Measurements from ENCODE around the gene SNAPC2.

SNAPC2 gene

GRCh38 chr19:7919610-7920518 is at the start of gene SNAPC2:
Gene SNAPC2, plus strand, starts transcription at chr19:7920338. Its CDS starts 29 bp downstream, at chr19:7920367.
- Histone ChIP-seq H3K27me3 (ENCODE audit: control insufficient read depth, insufficient read depth, low read length) (peaks cover 28% of the 10 kb centered on the region), H3K4me3 (ENCODE audit: low read length) (peak within 1 kb of the TSS; percentile 78), H3K9ac (ENCODE audit: low read length) (no peak within 1 kb of the TSS), H3K27ac (ENCODE audit: low read depth, low read length) (peak within 1 kb of the TSS; percentile 88), H3K36me3 (ENCODE audit: control insufficient read depth, insufficient read depth, low read length) (peaks cover 8% of the 10 kb centered on the region), H3K4me1 (ENCODE audit: control insufficient read depth, insufficient read depth, low read length) (peaks cover 30% of the 10 kb centered on the region)

GRCh38 chr19:7870571-7871436 is 49.3 kb upstream of the SNAPC2 start:
- peaks cover 25% of the 10 kb centered on the region for H3K27me3 ChIP-seq (ENCODE audit: control insufficient read depth, insufficient read depth, low read length)

GRCh38 chr19:7871437-7872305 is 48.5 kb upstream of the SNAPC2 start:
- Histone ChIP-seq H3K4me1 (ENCODE audit: control insufficient read depth, insufficient read depth, low read length) (peaks cover 5% of the 10 kb centered on the region), H3K4me3 (ENCODE audit: low read length) (peak overlapping the region; percentile 57), H3K27ac (ENCODE audit: low read depth, low read length) (no peak overlapping the region), H3K9ac (ENCODE audit: low read length) (no peak overlapping the region), H3K36me3 (ENCODE audit: control insufficient read depth, insufficient read depth, low read length) (no peaks in the 10 kb centered on the region), H3K27me3 (ENCODE audit: control insufficient read depth, insufficient read depth, low read length) (peaks cover 24% of the 10 kb centered on the region)

More at GRCh38 chr19:7870571-7871436, 49.3 kb upstream of the SNAPC2 start:
- Histone ChIP-seq H3K36me3 (ENCODE audit: control insufficient read depth, insufficient read depth, low read length) (no peaks in the 10 kb centered on the region), H3K4me3 (ENCODE audit: low read length) (no peak overlapping the region), H3K27ac (ENCODE audit: low read depth, low read length) (no peak overlapping the region), H3K4me1 (ENCODE audit: control insufficient read depth, insufficient read depth, low read length) (peaks cover 5% of the 10 kb centered on the region), H3K9ac (ENCODE audit: low read length) (no peak overlapping the region)

GRCh38 chr19:7872306-7873204 is 47.6 kb upstream of the SNAPC2 start:
- H3K27ac ChIP-seq (ENCODE audit: low read depth, low read length) = no peak overlapping the region
- H3K4me3 ChIP-seq (ENCODE audit: low read length) = peak overlapping the region; percentile 57
- H3K27me3 ChIP-seq (ENCODE audit: control insufficient read depth, insufficient read depth, low read length) = peaks cover 16% of the 10 kb centered on the region
- peaks cover 5% of the 10 kb centered on the region for H3K4me1 ChIP-seq (ENCODE audit: control insufficient read depth, insufficient read depth, low read length)
- no peaks in the 10 kb centered on the region for H3K36me3 ChIP-seq (ENCODE audit: control insufficient read depth, insufficient read depth, low read length)
- H3K9ac ChIP-seq (ENCODE audit: low read length) = no peak overlapping the region

- H3K27ac ChIP-seq (ENCODE audit: low read depth, low read length) = no peak overlapping the region
- no peak overlapping the region for H3K4me3 ChIP-seq (ENCODE audit: low read length)
- no peak overlapping the region for H3K9ac ChIP-seq (ENCODE audit: low read length)
- H3K4me1 ChIP-seq (ENCODE audit: control insufficient read depth, insufficient read depth, low read length) = peaks cover 4% of the 10 kb centered on the region
- peaks cover 16% of the 10 kb centered on the region for H3K27me3 ChIP-seq (ENCODE audit: control insufficient read depth, insufficient read depth, low read length)
- no peaks in the 10 kb centered on the region for H3K36me3 ChIP-seq (ENCODE audit: control insufficient read depth, insufficient read depth, low read length)
These were observed 46.6 kb upstream of the SNAPC2 start for GRCh38 chr19:7873304-7874075.

GRCh38 chr19:7874076-7874896 is 45.9 kb upstream of the SNAPC2 start, which contains the start of gene PRR36:
Gene PRR36, minus strand, starts transcription at chr19:7874390. Its CDS starts 701 bp downstream, at chr19:7873689.
- H3K36me3 ChIP-seq (ENCODE audit: control insufficient read depth, insufficient read depth, low read length) = no peaks in the 10 kb centered on the region
- no peak within 1 kb of the TSS for H3K9ac ChIP-seq (ENCODE audit: low read length)
- peak within 1 kb of the TSS; percentile 15 for H3K4me3 ChIP-seq (ENCODE audit: low read length)
- peaks cover 16% of the 10 kb centered on the region for H3K27me3 ChIP-seq (ENCODE audit: control insufficient read depth, insufficient read depth, low read length)
- no peaks in the 10 kb centered on the region for H3K4me1 ChIP-seq (ENCODE audit: control insufficient read depth, insufficient read depth, low read length)
- no peak within 1 kb of the TSS for H3K27ac ChIP-seq (ENCODE audit: low read depth, low read length)

GRCh38 chr19:7874897-7875273 is 45.3 kb upstream of the SNAPC2 start:
- Histone ChIP-seq H3K4me1 (ENCODE audit: control insufficient read depth, insufficient read depth, low read length) (no peaks in the 10 kb centered on the region), H3K27ac (ENCODE audit: low read depth, low read length) (no peak overlapping the region), H3K9ac (ENCODE audit: low read length) (no peak overlapping the region)

GRCh38 chr19:7877249-7877836 is 42.8 kb upstream of the SNAPC2 start:
- Histone ChIP-seq H3K27ac (ENCODE audit: low read depth, low read length) (no peak overlapping the region), H3K36me3 (ENCODE audit: control insufficient read depth, insufficient read depth, low read length) (no peaks in the 10 kb centered on the region), H3K4me3 (ENCODE audit: low read length) (no peak overlapping the region), H3K4me1 (ENCODE audit: control insufficient read depth, insufficient read depth, low read length) (no peaks in the 10 kb centered on the region), H3K9ac (ENCODE audit: low read length) (no peak overlapping the region), H3K27me3 (ENCODE audit: control insufficient read depth, insufficient read depth, low read length) (peaks cover 16% of the 10 kb centered on the region)

More at GRCh38 chr19:7874897-7875273, 45.3 kb upstream of the SNAPC2 start:
- no peaks in the 10 kb centered on the region for H3K36me3 ChIP-seq (ENCODE audit: control insufficient read depth, insufficient read depth, low read length)
- no peak overlapping the region for H3K4me3 ChIP-seq (ENCODE audit: low read length)
- H3K27me3 ChIP-seq (ENCODE audit: control insufficient read depth, insufficient read depth, low read length) = peaks cover 16% of the 10 kb centered on the region

GRCh38 chr19:7879111-7879807 is 40.9 kb upstream of the SNAPC2 start:
- Histone ChIP-seq H3K4me1 (ENCODE audit: control insufficient read depth, insufficient read depth, low read length) (no peaks in the 10 kb centered on the region), H3K9ac (ENCODE audit: low read length) (no peak overlapping the region), H3K27ac (ENCODE audit: low read depth, low read length) (no peak overlapping the region), H3K27me3 (ENCODE audit: control insufficient read depth, insufficient read depth, low read length) (peaks cover 7% of the 10 kb centered on the region), H3K4me3 (ENCODE audit: low read length) (no peak overlapping the region), H3K36me3 (ENCODE audit: control insufficient read depth, insufficient read depth, low read length) (no peaks in the 10 kb centered on the region)

All from rectal smooth muscle tissue (tissue), 1 donor.